HUDEP-2 (cell line): Measurements from ENCODE around the gene EXT2.

ENCODE experiments used
- DNase-seq, 76 experiments: peaks; one replicate each; lab custom pipeline; 2025; ENCODE audit not compliant: unreplicated experiment in 76 of 76; lab: John Stamatoyannopoulos, UW

The EXT2 gene

GRCh38 chr11:44192462-44193100, 97.1 kb downstream of the EXT2 start:
- DNase-seq = no peak

GRCh38 chr11:44193856-44194255, 98.4 kb downstream of the EXT2 start:
- no peak for DNase-seq

- DNase-seq = no peak
Observed at GRCh38 chr11:44198146-44198724, 102.8 kb downstream of the EXT2 start.

- DNase-seq = no peak
Observed at GRCh38 chr11:44199298-44199697, 103.8 kb downstream of the EXT2 start.

GRCh38 chr11:44199816-44200215, 104.3 kb downstream of the EXT2 start:
- DNase-seq = no peak

- DNase-seq = no peak
Observed at GRCh38 chr11:44203270-44204043, 108.0 kb downstream of the EXT2 start.

- no peak for DNase-seq
Observed at GRCh38 chr11:44205352-44205751, 109.9 kb downstream of the EXT2 start.

GRCh38 chr11:44205836-44206235, 110.4 kb downstream of the EXT2 start:
- DNase-seq = no peak

- no peak for DNase-seq
Observed at GRCh38 chr11:44207292-44207691, 111.8 kb downstream of the EXT2 start.

- DNase-seq = no peak
Observed at GRCh38 chr11:44208976-44209603, 113.6 kb downstream of the EXT2 start.

- DNase-seq = no peak
Observed at GRCh38 chr11:44212128-44212527, 116.7 kb downstream of the EXT2 start.

- DNase-seq = no peak
Observed at GRCh38 chr11:44213148-44213547, 117.7 kb downstream of the EXT2 start.

GRCh38 chr11:44217432-44217831, 122.0 kb downstream of the EXT2 start:
- DNase-seq = no peak

GRCh38 chr11:44219830-44220796, 124.6 kb downstream of the EXT2 start:
- no peak for DNase-seq

GRCh38 chr11:44221456-44221855, 126.0 kb downstream of the EXT2 start:
- no peak for DNase-seq

- DNase-seq = no peak
Observed at GRCh38 chr11:44221992-44222391, 126.5 kb downstream of the EXT2 start.

- no peak for DNase-seq
Observed at GRCh38 chr11:44223238-44223637, 127.8 kb downstream of the EXT2 start.

GRCh38 chr11:44224867-44225501, 129.5 kb downstream of the EXT2 start:
- DNase-seq = no peak

GRCh38 chr11:44226490-44226889, 131.0 kb downstream of the EXT2 start:
- no peak for DNase-seq

- no peak for DNase-seq
Observed at GRCh38 chr11:44226945-44227344, 131.5 kb downstream of the EXT2 start.
